ENCODE results near the gene RFX1.
"Not testable (repeated sequence)": the region's sequence is repeated elsewhere in the genome, so short reads cannot be mapped to it uniquely, and the experiment has no call there.

The RFX1 gene

GRCh38 chr19:13932911-13933393 is 73.2 kb downstream of the RFX1 start:
- no peak for DNase-seq

- no peak for DNase-seq
Observed at GRCh38 chr19:13932149-13932637, 73.9 kb downstream of the RFX1 start.

GRCh38 chr19:13931391-13932148 is 74.5 kb downstream of the RFX1 start:
- DNase-seq: no peak

DNA sequence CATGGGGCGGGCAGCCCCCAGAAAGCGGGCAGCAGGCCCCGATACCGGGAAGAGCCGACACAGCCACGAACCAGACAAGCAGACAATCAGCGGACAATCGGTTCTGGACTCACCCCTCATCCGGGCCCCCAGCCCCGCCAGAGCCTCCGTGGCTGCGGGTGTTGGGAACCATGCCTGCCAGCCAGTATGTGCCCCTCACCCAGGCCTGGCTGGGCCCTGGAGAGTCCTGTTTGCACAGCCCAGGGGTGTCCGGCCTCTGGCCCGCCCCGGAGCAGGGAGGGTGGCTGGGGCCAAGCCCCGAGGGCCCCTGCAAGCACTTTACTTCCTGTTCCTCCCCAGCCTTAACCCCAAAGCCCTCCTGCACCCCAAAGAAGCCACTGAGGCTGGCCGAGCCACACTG is 75.7 kb downstream of the RFX1 start:
- DNase-seq: no peak

- no peak for DNase-seq
Observed at GRCh38 chr19:13929956-13930355, 76.2 kb downstream of the RFX1 start.

DNA sequence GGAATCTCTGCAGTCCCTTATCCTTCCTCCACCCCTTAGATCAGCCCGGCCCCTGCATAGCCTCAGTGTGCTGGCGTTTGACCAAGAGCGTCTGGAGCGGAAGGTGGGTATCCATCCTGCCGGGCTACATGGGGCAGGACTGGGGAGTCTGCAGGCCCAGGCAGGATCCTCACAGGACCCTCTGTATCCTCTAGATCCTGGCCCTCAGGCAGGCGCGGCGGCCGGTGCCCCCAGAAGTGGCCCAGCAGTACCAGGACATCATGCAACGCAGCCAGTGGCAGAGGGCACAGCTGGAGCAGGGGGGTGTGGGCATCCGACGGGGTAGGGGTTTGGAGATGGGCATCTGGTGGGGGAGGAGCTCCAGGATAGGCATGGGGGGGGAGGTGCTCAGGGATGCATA is 76.8 kb downstream of the RFX1 start:
- DNase-seq: no peak

GRCh38 chr19:13926715-13927114 is 79.4 kb downstream of the RFX1 start:
- no peak for DNase-seq

DNA sequence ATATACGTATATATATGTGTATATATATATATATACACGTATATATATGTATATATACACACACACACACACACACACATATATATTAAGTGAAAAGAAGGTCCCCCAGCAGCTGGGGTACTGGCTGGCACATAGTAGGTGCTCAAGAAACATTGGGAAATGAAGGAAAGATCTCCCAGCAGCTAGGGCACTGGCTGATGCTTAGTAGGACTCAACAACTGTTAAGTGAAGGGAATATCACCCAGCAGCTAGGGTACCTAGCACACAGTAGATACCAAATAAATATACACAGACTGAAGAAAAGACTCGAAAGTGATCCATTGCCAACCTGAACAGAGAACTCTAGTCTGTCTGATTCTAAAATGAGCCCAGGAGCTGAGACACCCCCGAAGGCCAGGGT is 80.1 kb downstream of the RFX1 start:
- no peak for DNase-seq

- no peak for DNase-seq
Observed at GRCh38 chr19:13923194-13923987, 82.7 kb downstream of the RFX1 start.

DNA sequence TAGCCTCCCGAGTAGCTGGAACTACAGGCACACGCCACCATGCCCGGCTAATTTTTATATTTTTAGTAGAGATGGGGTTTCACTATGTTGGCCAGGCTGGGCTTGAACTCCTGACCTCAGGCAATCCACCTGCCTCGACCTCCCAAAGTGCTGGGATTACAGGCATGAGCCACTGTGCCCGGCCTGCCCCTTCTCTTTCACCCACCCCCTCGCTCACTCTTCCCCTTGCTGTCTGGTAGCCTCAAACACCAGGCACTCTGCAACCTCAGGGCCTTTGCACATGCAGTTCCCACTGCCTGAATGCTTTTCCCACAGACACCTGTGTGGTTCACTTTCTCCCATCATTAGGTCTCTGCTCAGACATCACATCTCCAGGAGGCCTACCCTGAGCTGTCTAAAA is 84.0 kb downstream of the RFX1 start:
- DNase-seq: not testable (repeated sequence)

- DNase-seq: peak; percentile 19 to 21
Observed at GRCh38 chr19:13920940-13921747, 85.0 kb downstream of the RFX1 start.

GRCh38 chr19:13920524-13920923 is 85.6 kb downstream of the RFX1 start:
- no peak for DNase-seq

DNA sequence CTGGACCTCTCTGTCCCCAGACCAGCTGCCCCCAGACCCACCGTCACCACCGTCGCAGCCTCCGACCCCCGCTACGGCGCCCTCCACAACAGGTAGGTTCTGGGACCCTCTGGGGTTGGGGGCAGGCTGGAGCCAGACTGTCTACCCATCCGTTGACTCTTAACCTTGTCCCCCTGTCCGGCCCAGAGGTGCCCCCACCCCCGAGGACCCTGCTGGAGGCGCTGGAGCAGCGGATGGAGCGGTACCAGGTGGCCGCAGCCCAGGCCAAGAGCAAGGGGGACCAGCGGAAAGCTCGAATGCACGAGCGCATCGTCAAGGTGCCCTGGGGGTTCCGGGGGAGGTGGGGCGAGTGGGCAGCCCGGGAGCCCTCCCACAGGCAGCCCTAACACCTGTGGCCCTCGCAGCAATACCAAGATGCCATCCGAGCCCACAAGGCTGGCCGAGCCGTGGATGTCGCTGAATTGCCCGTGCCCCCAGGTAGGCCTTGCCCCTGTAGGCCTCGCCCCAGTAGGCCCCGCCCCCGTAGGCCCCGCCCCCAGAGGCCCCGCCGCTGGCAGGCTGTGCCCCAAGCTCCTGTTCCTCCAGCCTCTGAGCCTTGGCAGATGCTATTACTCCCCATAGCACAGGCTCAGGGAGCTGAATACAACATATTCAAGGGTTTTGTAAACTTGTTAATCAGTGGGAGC is 87.3 kb downstream of the RFX1 start:
- no peak for DNase-seq

DNA sequence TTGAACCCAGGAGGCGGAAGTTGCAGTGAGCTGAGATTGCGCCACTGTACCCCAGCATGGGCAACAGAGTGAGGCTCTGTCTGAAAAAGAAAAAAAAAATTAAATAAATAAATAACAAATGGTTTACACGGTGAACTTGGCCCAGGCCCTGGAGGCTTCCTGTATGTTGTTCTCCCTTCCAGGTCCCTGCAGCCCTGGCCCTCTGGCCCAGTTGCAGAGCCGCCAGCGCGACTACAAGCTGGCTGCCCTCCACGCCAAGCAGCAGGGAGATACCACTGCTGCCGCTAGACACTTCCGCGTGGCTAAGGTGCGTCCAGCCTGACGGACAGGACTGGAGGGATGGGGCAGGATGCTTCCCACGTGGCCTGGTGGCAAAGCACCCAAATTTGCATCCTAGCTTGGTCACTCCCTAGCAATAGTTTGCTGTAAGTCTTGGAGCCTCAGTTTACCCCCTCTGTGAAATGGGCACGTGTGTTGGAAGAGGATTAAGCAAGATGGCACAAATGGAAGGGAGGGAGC is 88.2 kb downstream of the RFX1 start:
- DNase-seq: no peak

DNA sequence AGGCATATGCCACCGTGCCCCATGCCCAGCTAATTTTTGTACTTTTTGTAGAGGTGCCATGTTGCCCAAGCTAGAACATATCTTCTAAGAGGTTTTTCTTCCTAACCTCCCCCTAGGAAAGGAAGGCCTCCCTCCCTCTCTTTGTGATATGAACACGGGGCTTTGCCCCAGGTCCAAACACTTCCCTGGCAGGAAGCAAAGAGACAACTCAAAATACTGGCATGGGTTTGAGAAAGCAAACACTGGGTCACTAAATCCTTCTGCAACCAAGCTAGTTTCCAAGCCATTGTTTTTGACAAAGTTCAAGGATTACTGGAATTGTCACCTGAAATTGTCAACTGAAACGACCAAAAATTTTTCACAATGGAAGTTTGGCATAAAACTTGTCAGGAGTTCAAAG is 91.3 kb downstream of the RFX1 start:
- no peak for DNase-seq

DNA sequence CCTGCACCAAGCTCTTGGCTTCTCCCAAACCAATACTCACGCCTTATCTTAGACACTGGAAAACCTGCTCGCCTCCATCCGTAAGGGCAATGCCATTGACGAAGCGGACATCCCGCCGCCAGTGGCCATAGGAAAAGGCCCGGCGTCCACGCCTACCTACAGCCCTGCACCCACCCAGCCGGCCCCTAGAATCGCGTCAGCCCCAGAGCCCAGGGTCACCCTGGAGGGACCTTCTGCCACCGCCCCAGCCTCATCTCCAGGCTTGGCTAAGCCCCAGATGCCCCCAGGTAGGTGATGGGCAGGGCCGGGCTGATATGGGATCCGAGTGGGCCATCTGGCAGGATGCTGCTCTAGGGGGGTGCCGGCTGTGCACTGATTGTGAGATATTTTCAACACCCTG is 92.8 kb downstream of the RFX1 start:
- no peak for DNase-seq
